H9 (cell line): Measurements from ENCODE around the gene PATE3. TPM values are rescaled to one million over a fixed set of nuclear protein-coding genes. Genes with fewer than 3 reads are reported as not detected.

Experiments
- DNase-seq: peaks from one replicate; pipeline ENCODE4 v3.0.0-alpha.2; 2017
- H2AFZ ChIP-seq: one replicate; pipeline ENCODE4 v1.6.1; 2013; ENCODE audit warnings: mild to moderate bottlenecking, low read length, control low read depth, moderate library complexity
- H2AK5ac ChIP-seq: 2 replicates; pipeline ENCODE4 v1.6.1; 2013; ENCODE audit warnings: low read length, control low read depth, mixed read lengths; ENCODE audit not compliant: insufficient read length
- H2BK120ac ChIP-seq: one replicate; pipeline ENCODE4 v1.6.1; 2013; ENCODE audit warnings: low read depth, mild to moderate bottlenecking, low read length, control low read depth, inconsistent platforms; ENCODE audit not compliant: poor library complexity, severe bottlenecking
- H2BK12ac ChIP-seq: 2 replicates; pipeline ENCODE4 v1.6.1; 2013; ENCODE audit warnings: low read length, control low read depth, mixed read lengths, low read depth; ENCODE audit not compliant: insufficient read length
- H2BK15ac ChIP-seq: 2 replicates; pipeline ENCODE4 v1.6.1; 2013; ENCODE audit warnings: low read depth, low read length, control low read depth
- H2BK20ac ChIP-seq: one replicate; pipeline ENCODE4 v1.6.1; 2013; ENCODE audit warnings: low read depth, mild to moderate bottlenecking, low read length, control low read depth, inconsistent platforms; ENCODE audit not compliant: poor library complexity, severe bottlenecking
- H2BK5ac ChIP-seq: 2 replicates; pipeline ENCODE4 v1.6.1; 2013; ENCODE audit warnings: low read length, control low read depth, mixed read lengths; ENCODE audit not compliant: insufficient read length
- H3K14ac ChIP-seq: 2 replicates; pipeline ENCODE4 v1.6.1; 2013; ENCODE audit warnings: low read length, control low read depth; ENCODE audit not compliant: insufficient read depth
- H3K18ac ChIP-seq: 2 replicates; pipeline ENCODE4 v1.6.1; 2013; ENCODE audit warnings: low read depth, mild to moderate bottlenecking, mixed read lengths, low read length, control low read depth; ENCODE audit not compliant: insufficient read length
- H3K23ac ChIP-seq: 2 replicates; pipeline ENCODE4 v1.6.1; 2013; ENCODE audit warnings: low read length, control low read depth, mixed read lengths, low read depth; ENCODE audit not compliant: insufficient read length
- H3K23me2 ChIP-seq: 2 replicates; pipeline ENCODE4 v1.6.1; 2013; ENCODE audit warnings: low read depth, mild to moderate bottlenecking, mixed read lengths, low read length, control low read depth; ENCODE audit not compliant: insufficient read length, poor library complexity, severe bottlenecking
- H3K27ac ChIP-seq: 2 replicates; pipeline ENCODE4 v1.5.1; 2013; ENCODE audit warnings: low read length, control low read depth, mixed read lengths, low read depth; ENCODE audit not compliant: insufficient read length
- H3K27me3 ChIP-seq: 2 replicates; pipeline ENCODE4 v1.6.1; 2013; ENCODE audit warnings: low read length, control low read depth, inconsistent platforms; ENCODE audit not compliant: insufficient read depth
- H3K4ac ChIP-seq: 2 replicates; pipeline ENCODE4 v1.6.1; 2013; ENCODE audit warnings: low read depth, mild to moderate bottlenecking, control low read depth, inconsistent platforms, low read length, moderate library complexity
- H3K4me1 ChIP-seq: 2 replicates; pipeline ENCODE4 v1.6.1; 2013; ENCODE audit warnings: low read length, control low read depth, inconsistent platforms; ENCODE audit not compliant: insufficient read depth
- H3K4me2 ChIP-seq: 2 replicates; pipeline ENCODE4 v1.6.1; 2013; ENCODE audit warnings: low read length, control low read depth, mixed read lengths; ENCODE audit not compliant: insufficient read length, insufficient read depth
- H3K56ac ChIP-seq: 2 replicates; pipeline ENCODE4 v1.6.1; 2013; ENCODE audit warnings: low read depth, mild to moderate bottlenecking, mixed read lengths, low read length, control low read depth; ENCODE audit not compliant: insufficient read length
- H3K79me1 ChIP-seq: 2 replicates; pipeline ENCODE4 v1.6.1; 2013; ENCODE audit warnings: low read depth, mild to moderate bottlenecking, moderate library complexity, low read length, control low read depth, inconsistent platforms; ENCODE audit not compliant: insufficient read depth, poor library complexity, severe bottlenecking
- H3K79me2 ChIP-seq: 2 replicates; pipeline ENCODE4 v1.6.1; 2013; ENCODE audit warnings: low read length, control low read depth, inconsistent platforms; ENCODE audit not compliant: insufficient read depth
- H3K9ac ChIP-seq: 2 replicates; pipeline ENCODE4 v1.6.1; 2013; ENCODE audit warnings: low read length, control low read depth, mixed read lengths; ENCODE audit not compliant: insufficient read length; ENCODE audit errors: extremely low read depth
- H3K9me3 ChIP-seq: one replicate; pipeline ENCODE4 v1.6.1; 2013; ENCODE audit warnings: low read depth, low read length, inconsistent platforms; ENCODE audit not compliant: control insufficient read depth
- H3T11ph ChIP-seq: one replicate; pipeline ENCODE4 v1.6.1; 2013; ENCODE audit warnings: mild to moderate bottlenecking, low read length, control low read depth, inconsistent platforms
- H4K20me1 ChIP-seq: one replicate; pipeline ENCODE4 v1.6.1; 2013; ENCODE audit not compliant: control insufficient read depth, insufficient read length, insufficient read depth
- H4K5ac ChIP-seq: 2 replicates; pipeline ENCODE4 v1.6.1; 2013; ENCODE audit warnings: low read depth, mild to moderate bottlenecking, mixed read lengths, low read length, control low read depth; ENCODE audit not compliant: insufficient read length
- H4K8ac ChIP-seq: replicated peaks from 2 replicates; pipeline ENCODE4 v1.6.1; 2013; ENCODE audit warnings: low read length, control low read depth, mixed read lengths, low read depth; ENCODE audit not compliant: insufficient read length
- H4K91ac ChIP-seq: 2 replicates; pipeline ENCODE4 v1.6.1; 2013; ENCODE audit warnings: low read depth, mild to moderate bottlenecking, moderate library complexity, mixed read lengths, low read length, control low read depth; ENCODE audit not compliant: insufficient read length
- H3K27ac Mint-ChIP-seq, 3 experiments: 2 replicates in 2 of 3; 3 replicates in 1 of 3; pipeline ENCODE4 v1.8.0; 2020 to 2021; ENCODE audit warnings: mixed read lengths in 3 of 3, mild to moderate bottlenecking in 1 of 3, moderate library complexity in 1 of 3
- H3K27me3 Mint-ChIP-seq: 2 replicates; pipeline ENCODE4 v1.8.0; 2021; ENCODE audit warnings: low read depth, mild to moderate bottlenecking, moderate library complexity, mixed read lengths
- H3K36me3 Mint-ChIP-seq, 3 experiments: 2 replicates in 2 of 3; 3 replicates in 1 of 3; pipeline ENCODE4 v1.8.0; 2020 to 2021; ENCODE audit warnings: low read depth in 3 of 3, mixed read lengths in 3 of 3; ENCODE audit not compliant: insufficient read depth in 1 of 3
- H3K4me1 Mint-ChIP-seq, 2 experiments: 2 replicates each; pipeline ENCODE4 v1.8.0; 2020; ENCODE audit warnings: mixed read lengths in 2 of 2
- H3K4me3 Mint-ChIP-seq, 2 experiments: 2 replicates in 1 of 2; 3 replicates in 1 of 2; pipeline ENCODE4 v1.8.0; 2020 to 2021; ENCODE audit warnings: mild to moderate bottlenecking in 2 of 2, mixed read lengths in 2 of 2, moderate library complexity in 1 of 2
- H3K9me3 Mint-ChIP-seq, 2 experiments: 2 replicates in 1 of 2; 3 replicates in 1 of 2; pipeline ENCODE4 v1.8.0; 2020; ENCODE audit warnings: mild to moderate bottlenecking in 2 of 2, mixed read lengths in 2 of 2, moderate library complexity in 1 of 2
- CTCF ChIP-seq: fragments of 200-600 bp; sonication (generic); conservative IDR thresholded peaks from 3 replicates; pipeline ENCODE4 v1.8.0; 2021; ENCODE audit warnings: antibody characterized with exemption, mild to moderate bottlenecking
- WGBS: extraction: QIAGEN DNeasy Blood & Tissue Kit; methylation state at CpG from one replicate; pipeline ENCODE4 v1.1.7; 2013; ENCODE audit warnings: missing lambda C conversion rate, low lambda C conversion rate, mixed read lengths; ENCODE audit not compliant: insufficient read length; ENCODE audit errors: extremely low coverage; 5-methylcytosine and 5-hydroxymethylcytosine counted together
- total RNA-seq: library from RNA; stranded (reverse); gene quantifications from 2 replicates; pipeline ENCODE4 v1.2.1, GENCODE V29; 2021

Gene PATE3
- total RNA-seq, 1 experiment from 2014 or later, result not detected

GRCh38 chr11:125756050-125756449 is 31.9 kb upstream of the PATE3 start:
- WGBS, result no CpG with 5 or more reads among the region's 7 CpGs
- Histone ChIP-seq H3K9ac (no peak overlapping the region), H3K4me2 (no peak overlapping the region), H3K56ac (no peak overlapping the region), H4K20me1 (no peaks in the 10 kb centered on the region), H3K27me3 (no peaks in the 10 kb centered on the region), H3K14ac (no peak overlapping the region), H3K4ac (no peak overlapping the region), H2BK120ac (no peak overlapping the region), H2BK5ac (no peak overlapping the region), H4K8ac (no peak overlapping the region), H3K9me3 (no peaks in the 10 kb centered on the region), H4K91ac (no peak overlapping the region), H3T11ph (no peak overlapping the region), H2BK15ac (no peak overlapping the region), H2AK5ac (no peak overlapping the region), H3K79me2 (no peaks in the 10 kb centered on the region), H2BK12ac (no peak overlapping the region), H3K23me2 (no peaks in the 10 kb centered on the region), H2AFZ (no peak overlapping the region), H3K4me1 (no peaks in the 10 kb centered on the region), H3K27ac (no peak overlapping the region), H3K79me1 (no peaks in the 10 kb centered on the region), H4K5ac (no peak overlapping the region), H3K23ac (no peak overlapping the region), H3K18ac (no peak overlapping the region), H2BK20ac (no peak overlapping the region)
- no peak for TF ChIP-seq CTCF
- H3K27me3 Mint-ChIP-seq, result peaks cover 24% of the 10 kb centered on the region
- no peaks in the 10 kb centered on the region for H3K4me1 Mint-ChIP-seq
- no peak for DNase-seq
- peaks cover 2 to 8% of the 10 kb centered on the region in 2 experiments; a peak in 1 of 5 replicates for H3K9me3 Mint-ChIP-seq
- H3K4me3 Mint-ChIP-seq, result no peak overlapping the region
- no peak overlapping the region for H3K27ac Mint-ChIP-seq
- no peaks in the 10 kb centered on the region for H3K36me3 Mint-ChIP-seq
